Thyroid gland (tissue), 4 donors: ENCODE measurements around the gene EEA1. TPM values are rescaled to one million over a fixed set of nuclear protein-coding genes. Genes with fewer than 3 reads are reported as not detected.
"Not testable (repeated sequence)": the region's sequence is repeated elsewhere in the genome, so short reads cannot be mapped to it uniquely, and the experiment has no call there.

Experiments
- DNase-seq, 2 donors: peaks; one replicate each; pipeline ENCODE4 v3.0.0-alpha.2; 2019
- H3K27ac ChIP-seq, 3 donors: fragments of 200-600 bp; sonication (generic); 1 replicate in 2 of 3; 2 replicates in 1 of 3; pipeline ENCODE4 v1.5.1; 2016 to 2019; ENCODE audit warnings: mild to moderate bottlenecking in 1 of 3, moderate library complexity in 1 of 3
- H3K27me3 ChIP-seq: fragments of 200-600 bp; sonication (generic); one replicate; pipeline ENCODE4 v1.5.1; 2019
- H3K36me3 ChIP-seq, 2 donors: fragments of 200-600 bp; sonication (generic); one replicate each; pipeline ENCODE4 v1.5.1; 2016 to 2019
- H3K4me1 ChIP-seq, 2 donors: fragments of 200-600 bp; sonication (generic); one replicate each; pipeline ENCODE4 v1.5.1; 2017 to 2019
- H3K4me3 ChIP-seq, 3 donors: fragments of 200-600 bp; sonication (generic); replicated peaks in 1 of 3; 1 replicate in 2 of 3; 2 replicates in 1 of 3; pipeline ENCODE4 v1.5.1; 2016; ENCODE audit warnings: mild to moderate bottlenecking in 1 of 3
- H3K9me3 ChIP-seq: fragments of 200-600 bp; sonication (generic); one replicate; pipeline ENCODE4 v1.5.1; 2017
- CTCF ChIP-seq, 6 experiments: fragments of 200-600 bp in 3 of 6; fragments of 450-650 bp in 3 of 6; sonication (generic) in 3 of 6; IDR thresholded peaks; one replicate each; pipeline ENCODE4 v1.5.1; 2016 to 2019; ENCODE audit warnings: antibody characterized with exemption in 6 of 6, mild to moderate bottlenecking in 2 of 6, inconsistent platforms in 1 of 6, moderate library complexity in 1 of 6
- POLR2A ChIP-seq, 2 donors: fragments of 450-650 bp; IDR thresholded peaks; one replicate each; pipeline ENCODE4 v1.6.1; 2017; ENCODE audit warnings: antibody characterized with exemption in 2 of 2, mild to moderate bottlenecking in 2 of 2, moderate library complexity in 1 of 2
- WGBS, 2 donors: methylation state at CpG; one replicate each; pipeline ENCODE4 v1.1.5; 2017; 5-methylcytosine and 5-hydroxymethylcytosine counted together
- intact Hi-C: fragments of 100-400 bp; cut with DNase I; formaldehyde crosslinking; loops from one replicate; pipeline ENCODE4 v1.15.1; 2023
- total RNA-seq, 4 donors: library from RNA; depleted of rRNA; stranded (reverse); fragments of >200 nt; gene quantifications; one replicate each; pipeline ENCODE4 v1.2.3, GENCODE V29; 2016

EEA1 gene
- total RNA-seq, 4 donors from 2014 or later, result 16.0 to 21.8 (median 19.3) TPM

- Histone ChIP-seq H3K27me3 (no peaks in the 10 kb centered on the region), H3K4me3 (no peak overlapping the region), H3K9me3 (no peaks in the 10 kb centered on the region), H3K4me1 (no peaks in the 10 kb centered on the region), H3K36me3 (no peaks in the 10 kb centered on the region), H3K27ac (no peak overlapping the region)
- TF ChIP-seq POLR2A (IDR thresholded peaks at IDR 0.05), result no peak
- TF ChIP-seq CTCF (IDR thresholded peaks at IDR 0.05), result no peak
- no peak for DNase-seq
- intact Hi-C loops, result no loop called here
- WGBS, 2 donors, result 95 to 100% methylated on average over 1 of the region's 1 CpG
Measured at GRCh38 chr12:92803903-92804302, 125.2 kb downstream of the EEA1 start.

GRCh38 chr12:92802906-92803305 lies 126.2 kb downstream of the EEA1 start:
- no peak for DNase-seq
- 87 to 89% methylated on average over 3 of the region's 3 CpGs for WGBS, 2 donors
- Histone ChIP-seq H3K27ac (no peak overlapping the region), H3K36me3 (no peaks in the 10 kb centered on the region), H3K4me3 (no peak overlapping the region), H3K9me3 (no peaks in the 10 kb centered on the region), H3K4me1 (no peaks in the 10 kb centered on the region), H3K27me3 (no peaks in the 10 kb centered on the region)
- intact Hi-C loops, result no loop called here
- TF ChIP-seq CTCF (IDR thresholded peaks at IDR 0.05), result no peak
- TF ChIP-seq POLR2A (IDR thresholded peaks at IDR 0.05), result no peak

GRCh38 chr12:92796650-92797049 lies 132.4 kb downstream of the EEA1 start:
- Histone ChIP-seq H3K27ac (no peak overlapping the region), H3K36me3 (no peaks in the 10 kb centered on the region), H3K9me3 (no peaks in the 10 kb centered on the region), H3K27me3 (no peaks in the 10 kb centered on the region), H3K4me1 (no peaks in the 10 kb centered on the region), H3K4me3 (no peak overlapping the region)
- intact Hi-C loops, result no loop called here
- no peak for DNase-seq
- no peak for TF ChIP-seq CTCF (IDR thresholded peaks at IDR 0.05)
- TF ChIP-seq POLR2A (IDR thresholded peaks at IDR 0.05), result no peak

- no peak for DNase-seq
- H3K27ac ChIP-seq, result no peak overlapping the region
- TF ChIP-seq POLR2A (IDR thresholded peaks at IDR 0.05) (no peak), CTCF (IDR thresholded peaks at IDR 0.05) (no peak)
- H3K4me1 ChIP-seq, result no peaks in the 10 kb centered on the region
- intact Hi-C loops, result no loop called here
- H3K36me3 ChIP-seq, result no peaks in the 10 kb centered on the region
- no peaks in the 10 kb centered on the region for H3K27me3 ChIP-seq
- H3K9me3 ChIP-seq, result no peaks in the 10 kb centered on the region
- H3K4me3 ChIP-seq, result no peak overlapping the region
Measured at GRCh38 chr12:92794814-92795213, 134.3 kb downstream of the EEA1 start.

- H3K4me3 ChIP-seq, H3K27ac ChIP-seq, H3K9me3 ChIP-seq, H3K4me1 ChIP-seq, H3K27me3 ChIP-seq, DNase-seq, H3K36me3 ChIP-seq, intact Hi-C loops: not testable (repeated sequence)
- WGBS, 2 donors, result 98% methylated on average over 5 of the region's 5 CpGs
Measured at GRCh38 chr12:92794356-92794755, 134.7 kb downstream of the EEA1 start.

GRCh38 chr12:92786045-92786444 lies 143.1 kb downstream of the EEA1 start:
- Histone ChIP-seq H3K9me3 (no peaks in the 10 kb centered on the region), H3K36me3 (peaks cover 0 to 3% of the 10 kb centered on the region in 2 donors), H3K27ac (no peak overlapping the region), H3K4me3 (no peak overlapping the region), H3K4me1 (no peaks in the 10 kb centered on the region), H3K27me3 (no peaks in the 10 kb centered on the region)
- TF ChIP-seq CTCF (IDR thresholded peaks at IDR 0.05) (no peak), POLR2A (IDR thresholded peaks at IDR 0.05) (no peak)
- WGBS, 2 donors, result 94 to 97% methylated on average over 1 of the region's 1 CpG
- intact Hi-C loops, result no loop called here
- DNase-seq, result no peak
